K562 (cell line): ENCODE data around the gene SLC15A1. TPM values are rescaled to one million over a fixed set of nuclear protein-coding genes. Genes with fewer than 3 reads are reported as not detected.

Source experiments
- ATAC-seq: fragments of 200-7000 bp; cut with Tn5 transposase; 3 replicates; pipeline ENCODE4 v1.9.1; 2020; ENCODE audit warnings: moderate library complexity
- BruUV-seq: library from RNA; stranded (reverse); fragments of 400-500 nt; replicated peaks from 2 replicates; lab custom pipeline; 2021; lab: Mats Ljungman, UMichigan
- CTCF ChIA-PET: fragments of 300-600 bp; formaldehyde crosslinking; extraction: SDS; loops from one replicate; lab custom pipeline; 2021; ENCODE audit warnings: low intra/inter-chr PET ratio; lab: Yijun Ruan, JAX
- POLR2A ChIA-PET: fragments of 300-600, 350-650 bp; sonication (Branson Sonifier 250); formaldehyde crosslinking; extraction: SDS; loops from one replicate; lab custom pipeline; 2021; ENCODE audit warnings: antibody characterized with exemption, inconsistent platforms; lab: Yijun Ruan, JAX
- DNase-seq, 4 experiments: peaks; one replicate each; pipeline versions ENCODE4 v3.0.0 to v3.0.0-alpha.2; 2011 to 2018; ENCODE audit warnings: low spot score in 3 of 4, mixed read lengths in 3 of 4; ENCODE audit errors: extremely low read depth in 1 of 4
- FAIRE-seq: peaks from 2 replicates; lab custom pipeline; 2011; peaks lifted over from hg19 to GRCh38; lab: Jason Lieb, UNC
- H2AFZ ChIP-seq: 2 replicates; pipeline ENCODE4 v1.6.0; 2011; ENCODE audit warnings: low read depth, low read length, control low read depth, inconsistent platforms
- H3K27ac ChIP-seq: fragments of 200-600 bp; 3 replicates; pipeline ENCODE4 v1.8.0; 2011; ENCODE audit warnings: low read depth, mild to moderate bottlenecking, control low read depth, inconsistent platforms, low read length, moderate library complexity, mixed read lengths; ENCODE audit errors: extremely low read depth
- H3K27me3 ChIP-seq, 2 experiments: fragments of 300-600 bp in 1 of 2; 2 replicates in 1 of 2; 3 replicates in 1 of 2; pipeline versions ENCODE4 v1.6.0 to v1.8.0; 2011; ENCODE audit warnings: inconsistent platforms in 2 of 2, low read length in 2 of 2, mild to moderate bottlenecking in 1 of 2, mixed read lengths in 1 of 2, moderate library complexity in 1 of 2; ENCODE audit not compliant: control insufficient read depth in 2 of 2, insufficient read depth in 2 of 2
- H3K36me3 ChIP-seq: fragments of 300-600 bp; 3 replicates; pipeline ENCODE4 v1.8.0; 2011; ENCODE audit warnings: mild to moderate bottlenecking, low read length, inconsistent platforms; ENCODE audit not compliant: control insufficient read depth, insufficient read depth
- H3K4me1 ChIP-seq, 2 experiments: fragments of 200-600 bp in 1 of 2; replicated peaks in 1 of 2; 2 replicates in 1 of 2; 3 replicates in 1 of 2; pipeline versions ENCODE4 v1.5.1 to v1.8.0; 2011; ENCODE audit warnings: inconsistent platforms in 2 of 2, low read length in 2 of 2, mild to moderate bottlenecking in 1 of 2, mixed read lengths in 1 of 2, moderate library complexity in 1 of 2; ENCODE audit not compliant: control insufficient read depth in 2 of 2, insufficient read depth in 2 of 2
- H3K4me2 ChIP-seq: 2 replicates; pipeline ENCODE4 v1.6.1; 2011; ENCODE audit warnings: low read length, control low read depth, inconsistent platforms, mixed read lengths; ENCODE audit not compliant: insufficient read depth
- H3K4me3 ChIP-seq: fragments of 200-600 bp; sonication (generic), shearing (Covaris generic); 2 replicates; pipeline ENCODE4 v1.5.1; 2016; ENCODE audit warnings: control low read depth, inconsistent platforms
- H3K79me2 ChIP-seq: fragments of 200-600 bp; 3 replicates; pipeline ENCODE4 v1.8.0; 2011; ENCODE audit warnings: low read length, inconsistent platforms; ENCODE audit not compliant: control insufficient read depth, insufficient read depth
- H3K9ac ChIP-seq, 2 experiments: 2 replicates each; pipeline versions ENCODE4 v1.6.0 to v1.6.1; 2011; ENCODE audit warnings: low read depth in 2 of 2, low read length in 2 of 2, control low read depth in 1 of 2, inconsistent platforms in 1 of 2, mild to moderate bottlenecking in 1 of 2, mixed read lengths in 1 of 2; ENCODE audit not compliant: insufficient read depth in 1 of 2
- H3K9me1 ChIP-seq: one replicate; pipeline ENCODE4 v1.6.0; 2011; ENCODE audit warnings: inconsistent platforms, mild to moderate bottlenecking, low read length, moderate library complexity; ENCODE audit not compliant: control insufficient read depth, insufficient read depth
- H3K9me3 ChIP-seq: replicated peaks from 2 replicates; pipeline ENCODE4 v1.5.1; 2011; ENCODE audit warnings: low read depth, low read length, inconsistent platforms; ENCODE audit not compliant: control insufficient read depth, insufficient read depth
- H4K20me1 ChIP-seq: replicated peaks from 2 replicates; pipeline ENCODE4 v1.6.1; 2011; ENCODE audit warnings: low read length, inconsistent platforms, mixed read lengths; ENCODE audit not compliant: control insufficient read depth, insufficient read depth
- HOMEZ ChIP-seq: fragments of 250-450 bp; sonication (Bioruptor Pico); IDR thresholded peaks from 2 replicates; pipeline ENCODE4 v1.4.0; 2020; ENCODE audit warnings: mild to moderate bottlenecking, moderate library complexity
- JUN ChIP-seq, 2 experiments: sonication (generic) in 1 of 2; formaldehyde crosslinking in 1 of 2; IDR thresholded peaks; 2 replicates each; pipeline versions ENCODE4 v1.6.1 to v1.8.0; 2012 to 2022; ENCODE audit warnings: borderline replicate concordance in 2 of 2, mild to moderate bottlenecking in 2 of 2, improper control_type of control experiment in 1 of 2, low read depth in 1 of 2, low read length in 1 of 2, missing genetic modification reagents in 1 of 2
- MTA3 ChIP-seq: fragments of 450-650 bp; formaldehyde crosslinking; IDR thresholded peaks from 2 replicates; pipeline ENCODE4 v1.6.1; 2017; ENCODE audit warnings: mild to moderate bottlenecking, borderline replicate concordance
- MTF1 ChIP-seq: fragments of 250-450 bp; sonication (Bioruptor Pico); IDR thresholded peaks from 2 replicates; pipeline ENCODE4 v1.9.0; 2021; ENCODE audit warnings: moderate library complexity, mild to moderate bottlenecking, inconsistent platforms, borderline replicate concordance
- PHF21A ChIP-seq: fragments of 450-650 bp; IDR thresholded peaks from 2 replicates; pipeline ENCODE4 v1.6.1; 2017; ENCODE audit warnings: low read depth, borderline replicate concordance
- VEZF1 ChIP-seq: fragments of 200-800 bp; sonication (Bioruptor generic); IDR thresholded peaks from 2 replicates; pipeline ENCODE4 v1.6.1; 2017; ENCODE audit warnings: missing genetic modification characterization, missing compliant biosample characterization
- XRCC3 ChIP-seq: fragments of 450-650 bp; IDR thresholded peaks from 2 replicates; pipeline ENCODE4 v1.6.1; 2017; ENCODE audit warnings: mild to moderate bottlenecking, moderate library complexity
- ZKSCAN3 ChIP-seq: fragments of 250-450 bp; sonication (Bioruptor Pico); IDR thresholded peaks from 2 replicates; pipeline ENCODE4 v1.4.0; 2020
- ZNF668 ChIP-seq: fragments of 250-450 bp; sonication (Bioruptor Pico); IDR thresholded peaks from 2 replicates; pipeline ENCODE4 v1.8.0; 2022; ENCODE audit warnings: mild to moderate bottlenecking, inconsistent platforms
- ZNF785 ChIP-seq: fragments of 250-450 bp; sonication (Bioruptor Pico); IDR thresholded peaks from 2 replicates; pipeline ENCODE4 v1.4.0; 2020; ENCODE audit warnings: mild to moderate bottlenecking
- ZNF79 ChIP-seq: fragments of 250-450 bp; sonication (Bioruptor Pico); IDR thresholded peaks from 2 replicates; pipeline ENCODE4 v1.4.0; 2020; ENCODE audit warnings: low read depth, mild to moderate bottlenecking, moderate library complexity
- WGBS: fragments of 100-300 bp; shearing (Covaris generic); methylation state at CpG from one replicate; pipeline ENCODE4 v1.1.6; 2016; ENCODE audit warnings: low coverage, mixed read lengths; ENCODE audit not compliant: insufficient coverage; ENCODE audit errors: missing lambda C conversion rate; 5-methylcytosine and 5-hydroxymethylcytosine counted together
- in situ Hi-C: fragments of 300-500 bp; cut with MboI; formaldehyde crosslinking; loops from 4 replicates; pipeline ENCODE4 v1.15.0; 2018; ENCODE audit warnings: inconsistent platforms, mixed read lengths
- intact Hi-C: fragments of 100-400 bp; cut with micrococcal nuclease; formaldehyde crosslinking; loops from 2 replicates; pipeline ENCODE4 v1.14.2; 2022
- polyA plus RNA-seq, 8 experiments: library from polyadenylated mRNA; depleted of rRNA in 4 of 8; stranded (reverse) in 5 of 8; unstranded in 3 of 8; fragments of >200 nt; fragmentation: Nextera tagmentation in 2 of 8; fragmentation: Illumina TruSeq in 1 of 8; extraction: Ambion mirVana in 2 of 8; extraction: Trizol in 1 of 8; gene quantifications; 2 replicates each; pipeline versions ENCODE4 v1.2.1 to v1.2.3, GENCODE V29; 2011 to 2014; ENCODE audit warnings: inconsistent platforms in 1 of 8, missing spikeins in 1 of 8
- total RNA-seq, 7 experiments: library from RNA; depleted of rRNA in 6 of 7; stranded (reverse); fragments of >200 nt in 6 of 7; fragmentation: Illumina TruSeq in 2 of 7; extraction: Trizol in 2 of 7; gene quantifications; 2 replicates each; pipeline versions ENCODE4 v1.2.1 to v1.2.3, GENCODE V29; 2011 to 2021; ENCODE audit warnings: low replicate concordance in 1 of 7
- TF ChIP-seq, protein P1 (sequence below): sonication (generic); formaldehyde crosslinking; IDR thresholded peaks from 2 replicates; pipeline ENCODE4 v1.5.0; 2020; ENCODE audit warnings: missing genetic modification reagents

The SLC15A1 gene
- total and polyA plus RNA-seq, 9 of the 15 experiments (the other 6 are each of a cell fraction or from before 2014, with no cell fraction given) = not detected

- TF ChIP-seq VEZF1 (CRISPR knock-in tag) = no peak
Measured at GRCh38 chr13:98657506-98658085, 94.9 kb downstream of the SLC15A1 start (continued).

DNA sequence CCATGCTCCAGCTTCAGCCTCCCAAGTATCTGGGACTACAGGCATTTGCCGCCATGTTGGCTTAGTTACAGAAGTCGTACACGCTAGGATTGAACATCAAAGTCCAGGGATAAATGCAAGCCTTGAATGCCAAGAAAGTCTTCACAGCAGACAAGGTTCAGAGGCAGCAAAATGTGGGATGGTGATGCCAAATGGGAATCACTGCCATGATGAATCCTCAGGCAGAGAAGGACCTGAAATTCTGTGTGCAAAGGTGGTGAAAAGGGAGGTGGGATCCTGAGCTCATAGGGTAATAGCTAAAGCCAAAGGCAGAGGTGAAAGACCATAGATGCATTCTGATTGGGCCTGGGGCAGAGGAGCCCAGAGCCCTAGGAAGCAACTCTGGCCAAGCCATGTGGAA, 96.2 kb downstream of the SLC15A1 start:
- BruUV-seq = no TSS peak
- POLR2A ChIA-PET = interaction anchor here (1.2 kb wide), 1 partner anchor 13 kb away, joined by 3 read pairs; no protein-coding TSS in a partner anchor

More for the DNA sequence above, 96.2 kb downstream of the SLC15A1 start:
- no peak for FAIRE-seq
- H3K9me3 ChIP-seq = no peaks in the 10 kb centered on the region
- no peaks in the 10 kb centered on the region for H3K36me3 ChIP-seq
- no peak overlapping the region for H3K4me2 ChIP-seq
- H3K27me3 ChIP-seq = peaks cover 5 to 55% of the 10 kb centered on the region in 2 experiments; a peak in 4 of 5 replicates
- intact Hi-C loops (no loop called here), in situ Hi-C loops (loop anchor here (5.0 kb wide), 1 partner anchor 209 kb away; no protein-coding TSS in a partner anchor)
- no peak for ATAC-seq
- no peak for DNase-seq
- H3K4me3 ChIP-seq = no peak overlapping the region
- 0% methylated on average over 2 of the region's 3 CpGs for WGBS
- H3K4me1 ChIP-seq = no peaks in the 10 kb centered on the region
- no peaks in the 10 kb centered on the region; the same call in 1 of the 2 replicates for H4K20me1 ChIP-seq
- TF ChIP-seq HOMEZ (CRISPR knock-in tag) = no peak
- TF ChIP-seq MTF1 (CRISPR knock-in tag) = no peak
- TF ChIP-seq ZNF79 = no peak
- no peak for TF ChIP-seq JUN (IDR thresholded peaks at IDR 0.05; ENCODE audit: borderline replicate concordance, low read depth, low read length)
- TF ChIP-seq JUN (CRISPR knock-in tag; IDR thresholded peaks at IDR 0.05; ENCODE audit: borderline replicate concordance) = no peak
- no peak for TF ChIP-seq PHF21A
- no peak for TF ChIP-seq ZNF785 (CRISPR knock-in tag)
- TF ChIP-seq, protein P1, sequence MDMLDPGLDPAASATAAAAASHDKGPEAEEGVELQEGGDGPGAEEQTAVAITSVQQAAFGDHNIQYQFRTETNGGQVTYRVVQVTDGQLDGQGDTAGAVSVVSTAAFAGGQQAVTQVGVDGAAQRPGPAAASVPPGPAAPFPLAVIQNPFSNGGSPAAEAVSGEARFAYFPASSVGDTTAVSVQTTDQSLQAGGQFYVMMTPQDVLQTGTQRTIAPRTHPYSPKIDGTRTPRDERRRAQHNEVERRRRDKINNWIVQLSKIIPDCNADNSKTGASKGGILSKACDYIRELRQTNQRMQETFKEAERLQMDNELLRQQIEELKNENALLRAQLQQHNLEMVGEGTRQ (CRISPR knock-in tag) = no peak
- TF ChIP-seq ZKSCAN3 (CRISPR knock-in tag) = no peak
- TF ChIP-seq MTA3 = no peak
- no peak for TF ChIP-seq XRCC3
- no peak for TF ChIP-seq ZNF668 (CRISPR knock-in tag)
- H3K79me2 ChIP-seq = no peaks in the 10 kb centered on the region
- no peak overlapping the region for H3K9ac ChIP-seq
- CTCF ChIA-PET = no interaction called here
- H3K9me1 ChIP-seq = no peaks in the 10 kb centered on the region
- no peak overlapping the region for H2AFZ ChIP-seq
- H3K27ac ChIP-seq = no peak overlapping the region
